ENCODE measurements around the gene APPBP2.
"Not testable (repeated sequence)": the region's sequence is repeated elsewhere in the genome, so short reads cannot be mapped to it uniquely, and the experiment has no call there.

Gene APPBP2

DNA sequence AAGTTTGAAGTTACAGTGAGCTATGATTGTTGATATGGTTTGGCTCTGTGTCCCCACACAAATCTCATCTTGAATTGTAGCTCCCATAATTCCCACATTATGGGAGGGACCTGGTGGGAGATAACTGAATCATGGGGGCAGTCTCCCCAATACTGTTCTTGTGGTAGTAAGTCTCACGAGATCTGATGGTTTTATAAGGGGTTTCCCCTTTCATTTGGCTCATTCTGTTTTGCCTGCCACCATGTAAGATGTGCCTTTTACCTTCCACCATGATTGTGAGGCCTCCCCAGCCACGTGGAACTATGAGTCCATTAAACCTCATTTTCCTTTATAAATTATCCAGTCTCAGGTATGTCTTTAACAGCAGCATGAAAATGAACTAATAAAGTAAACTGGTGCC, 35.4 kb downstream of the APPBP2 start:
- DNase-seq = not testable (repeated sequence)

DNA sequence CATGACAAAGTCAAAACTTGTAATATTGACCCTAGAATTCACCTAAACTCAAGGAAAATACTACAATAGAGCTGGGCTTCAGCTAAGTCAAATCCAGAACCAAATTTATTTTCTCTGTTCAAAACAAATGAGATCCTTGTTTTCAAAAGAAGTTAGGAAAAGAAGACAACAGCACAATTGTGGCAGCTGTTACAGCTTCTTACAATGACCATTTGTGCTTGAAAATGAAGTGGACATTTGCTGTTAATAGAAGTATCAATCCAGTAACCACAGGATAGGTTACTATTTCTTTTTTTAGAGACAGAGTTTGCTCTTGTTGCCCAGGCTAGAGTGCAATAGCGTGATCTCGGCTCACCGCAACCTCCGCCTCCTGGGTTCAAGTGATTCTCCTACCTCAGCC, 44.4 kb downstream of the APPBP2 start:
- no peak for DNase-seq

DNA sequence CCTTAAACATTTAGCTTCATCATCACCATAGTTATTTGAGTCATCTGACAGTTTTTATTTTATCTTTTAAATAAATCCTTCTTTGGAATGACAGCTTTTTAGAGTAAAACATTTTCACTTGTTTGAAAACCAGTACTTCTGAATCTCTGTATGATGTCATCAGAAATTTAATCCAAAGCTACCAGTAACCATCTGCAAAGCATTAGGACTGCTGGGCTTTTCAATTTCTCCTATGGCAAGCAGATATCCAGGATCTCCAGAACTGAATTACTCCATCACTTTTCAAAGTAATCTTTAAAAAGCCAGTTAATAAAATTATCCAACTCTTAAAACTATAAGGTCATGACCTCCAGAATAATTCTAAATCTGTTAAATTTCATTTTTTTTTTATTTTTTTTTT, 52.3 kb downstream of the APPBP2 start:
- DNase-seq = no peak

GRCh38 chr17:60472449-60472848, 53.6 kb downstream of the APPBP2 start:
- no peak for DNase-seq

GRCh38 chr17:60471451-60471850, 54.6 kb downstream of the APPBP2 start:
- DNase-seq = no peak

- DNase-seq = no peak
These were observed 57.7 kb downstream of the APPBP2 start for GRCh38 chr17:60468371-60468770.

DNA sequence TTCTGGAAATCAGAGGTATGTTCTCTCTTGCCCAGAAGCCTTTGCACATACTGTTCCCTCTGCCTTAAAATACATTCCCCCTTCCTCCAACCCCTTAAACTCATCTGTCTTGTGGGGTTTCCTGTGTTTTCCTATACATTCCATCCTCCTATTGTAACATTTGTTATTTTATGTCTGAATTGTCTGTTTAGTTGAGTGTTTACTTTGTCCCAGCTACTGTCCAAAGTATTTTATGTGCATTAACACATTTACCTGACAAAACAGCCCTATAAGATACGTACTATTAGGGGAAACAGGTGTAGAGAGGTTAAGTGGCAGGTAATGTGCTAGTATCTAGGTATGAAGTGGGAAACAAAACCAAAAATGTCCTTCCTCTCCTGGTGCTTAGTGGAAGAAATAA, 61.7 kb downstream of the APPBP2 start:
- no peak for DNase-seq

- no peak for DNase-seq
These were observed 62.7 kb downstream of the APPBP2 start for GRCh38 chr17:60463157-60463835.

- DNase-seq = no peak
These were observed 64.5 kb downstream of the APPBP2 start for GRCh38 chr17:60461584-60461983.

DNA sequence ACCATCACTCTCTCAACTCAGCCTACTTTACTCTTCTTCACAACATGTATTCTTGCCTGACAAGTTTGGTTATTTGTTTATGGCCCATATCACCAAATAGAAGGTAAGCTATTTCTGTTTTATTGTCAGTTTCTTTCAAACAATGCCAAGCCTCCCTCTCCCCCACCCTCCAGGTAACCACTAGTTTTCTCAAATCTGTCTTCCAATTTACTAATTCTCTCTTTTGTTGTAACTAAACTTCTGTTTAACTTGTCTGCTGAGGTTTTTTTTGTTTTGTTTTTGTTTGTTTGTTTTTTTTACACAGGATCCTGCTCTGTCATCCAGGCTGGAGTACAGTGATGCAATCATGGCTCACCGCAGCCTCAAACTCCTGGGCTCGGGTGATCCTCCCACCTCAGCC, 68.9 kb downstream of the APPBP2 start:
- no peak for DNase-seq

- DNase-seq = no peak
These were observed 70.7 kb downstream of the APPBP2 start for GRCh38 chr17:60455378-60455777.

DNA sequence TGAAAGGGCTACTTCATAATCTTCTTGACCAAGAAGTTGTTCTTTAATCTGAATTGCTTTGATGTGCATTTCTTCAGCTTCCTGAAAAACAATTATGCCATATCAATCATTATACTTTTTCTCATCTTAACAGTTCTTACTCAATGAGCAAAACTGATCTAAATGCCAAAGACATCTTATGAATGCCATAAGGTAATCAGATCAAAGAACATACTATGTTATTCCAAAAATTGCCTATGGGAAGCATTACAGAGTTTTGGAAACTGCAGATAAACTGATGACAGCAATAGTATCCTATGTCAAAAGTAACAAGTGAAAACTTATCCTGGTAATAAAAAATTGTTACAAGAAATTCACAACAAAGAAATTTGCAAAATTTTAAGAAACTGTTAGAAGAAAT, 74.1 kb downstream of the APPBP2 start:
- DNase-seq = no peak

GRCh38 chr17:60451071-60451470, 75.0 kb downstream of the APPBP2 start:
- no peak for DNase-seq

DNA sequence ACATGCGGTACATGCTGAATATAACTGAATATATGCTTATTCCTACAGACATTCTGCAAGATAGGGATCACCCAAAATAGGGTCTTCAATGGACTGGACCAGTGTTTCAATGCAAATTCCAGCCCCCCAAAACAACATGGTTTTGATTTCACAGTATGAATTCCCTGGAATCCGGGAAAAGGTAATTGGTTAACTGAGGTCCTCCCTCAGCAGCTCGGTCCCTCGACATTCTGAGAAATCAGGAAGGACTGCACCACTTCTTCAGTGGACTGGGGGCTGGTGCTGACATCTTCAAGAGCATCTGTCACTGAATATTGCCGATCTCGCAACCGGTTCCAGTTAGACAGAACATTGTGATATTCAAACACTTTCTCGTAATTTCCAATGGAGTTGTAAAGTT, 78.7 kb downstream of the APPBP2 start:
- DNase-seq = no peak

- no peak for DNase-seq
These were observed 80.9 kb downstream of the APPBP2 start for GRCh38 chr17:60445144-60445543.

DNA sequence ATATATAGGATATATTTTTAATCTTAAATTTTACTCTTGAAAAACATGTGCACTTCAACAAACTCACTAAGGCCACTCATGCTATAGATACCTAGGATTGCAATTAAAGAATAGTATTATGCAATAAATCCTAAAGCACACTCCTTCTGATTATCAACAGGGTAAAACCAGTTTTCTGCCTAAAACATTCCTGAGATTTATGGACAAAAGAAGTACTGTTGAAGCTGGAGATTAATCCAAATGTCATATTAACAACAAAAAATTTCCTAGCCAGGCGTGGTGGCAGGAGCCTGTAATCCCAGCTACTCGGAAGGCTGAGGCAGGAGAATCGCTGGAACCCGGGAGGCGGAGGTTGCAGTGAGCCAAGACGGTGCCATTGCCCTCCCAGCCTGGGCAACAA, 82.3 kb downstream of the APPBP2 start:
- no peak for DNase-seq

DNA sequence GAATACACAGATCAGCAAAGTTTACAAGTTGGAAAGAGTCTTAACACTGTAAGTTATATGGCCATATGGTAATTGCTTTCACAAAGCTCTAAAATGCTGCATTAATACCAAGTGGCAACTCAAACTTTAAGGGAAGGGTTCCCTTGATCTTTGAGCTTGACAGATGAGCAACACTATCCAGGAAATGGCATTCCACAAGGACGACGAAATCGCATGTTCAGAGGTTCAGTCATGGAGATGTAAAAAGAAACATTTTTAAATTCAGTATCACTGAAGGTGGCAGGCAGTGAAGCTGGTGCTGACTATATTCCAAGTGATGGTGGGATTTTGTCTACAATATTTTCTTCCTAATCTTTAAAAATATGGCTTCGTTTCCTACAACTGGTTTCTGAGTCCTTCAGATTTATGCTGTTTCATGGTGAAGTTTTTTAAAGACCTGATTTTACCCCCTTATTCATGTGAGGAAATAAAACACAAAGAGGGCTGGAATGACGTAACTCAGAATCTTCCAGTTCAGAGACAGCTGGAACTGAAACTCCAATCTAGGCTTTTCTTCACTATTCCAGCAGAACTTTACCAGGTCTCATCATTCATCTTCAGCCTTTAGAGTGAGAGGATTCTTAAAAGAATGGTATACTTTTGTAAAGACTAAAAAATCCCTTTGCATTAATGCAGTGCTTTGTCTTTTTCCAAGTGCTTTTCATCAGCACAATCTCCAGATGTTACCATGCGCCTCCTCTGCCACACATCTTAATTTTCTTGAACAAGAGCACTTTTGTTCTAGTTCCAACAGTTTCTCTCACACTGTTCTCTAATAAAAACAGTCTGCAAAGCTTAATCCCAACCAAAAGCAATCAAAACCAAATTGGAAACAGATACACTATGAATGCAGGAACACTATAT, 83.5 kb downstream of the APPBP2 start:
- no peak for DNase-seq

DNA sequence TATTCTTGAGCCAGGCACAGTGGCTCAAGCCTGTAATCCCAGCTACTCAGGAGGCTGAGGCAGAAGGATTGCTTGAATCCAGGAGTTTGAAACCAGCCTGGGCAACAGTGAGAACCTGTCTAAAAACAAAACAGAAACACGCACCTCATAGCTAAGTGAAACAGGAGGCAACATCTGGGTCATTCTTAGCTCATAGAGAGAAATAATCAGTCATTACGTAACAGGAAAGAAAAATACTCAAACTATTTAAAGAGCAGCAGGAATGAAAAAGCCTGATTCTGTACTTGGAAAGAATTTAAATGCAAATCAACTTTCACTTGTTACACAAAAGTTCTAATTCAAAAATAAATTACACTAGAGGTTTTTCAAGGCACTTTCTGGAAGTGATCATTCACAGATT, 86.5 kb downstream of the APPBP2 start:
- no peak for DNase-seq

DNA sequence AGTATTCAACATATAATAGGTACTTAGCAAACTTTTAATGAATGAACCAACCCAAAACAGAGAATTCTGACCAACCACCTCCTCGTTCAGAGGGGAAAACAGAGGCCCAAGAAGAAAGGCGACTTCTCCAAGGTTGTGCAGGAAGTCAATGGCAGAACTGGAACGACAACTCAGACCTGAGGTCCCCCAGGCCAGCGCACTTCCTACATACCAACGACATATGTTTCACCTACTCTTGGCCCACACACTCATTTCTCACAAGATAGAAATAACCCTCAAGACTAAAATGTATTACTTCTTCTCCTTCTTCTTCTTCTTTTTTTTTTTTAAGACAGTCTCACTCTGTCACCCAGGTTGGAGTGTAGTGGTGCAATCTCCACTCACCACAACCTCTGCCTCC, 89.4 kb downstream of the APPBP2 start:
- no peak for DNase-seq

DNA sequence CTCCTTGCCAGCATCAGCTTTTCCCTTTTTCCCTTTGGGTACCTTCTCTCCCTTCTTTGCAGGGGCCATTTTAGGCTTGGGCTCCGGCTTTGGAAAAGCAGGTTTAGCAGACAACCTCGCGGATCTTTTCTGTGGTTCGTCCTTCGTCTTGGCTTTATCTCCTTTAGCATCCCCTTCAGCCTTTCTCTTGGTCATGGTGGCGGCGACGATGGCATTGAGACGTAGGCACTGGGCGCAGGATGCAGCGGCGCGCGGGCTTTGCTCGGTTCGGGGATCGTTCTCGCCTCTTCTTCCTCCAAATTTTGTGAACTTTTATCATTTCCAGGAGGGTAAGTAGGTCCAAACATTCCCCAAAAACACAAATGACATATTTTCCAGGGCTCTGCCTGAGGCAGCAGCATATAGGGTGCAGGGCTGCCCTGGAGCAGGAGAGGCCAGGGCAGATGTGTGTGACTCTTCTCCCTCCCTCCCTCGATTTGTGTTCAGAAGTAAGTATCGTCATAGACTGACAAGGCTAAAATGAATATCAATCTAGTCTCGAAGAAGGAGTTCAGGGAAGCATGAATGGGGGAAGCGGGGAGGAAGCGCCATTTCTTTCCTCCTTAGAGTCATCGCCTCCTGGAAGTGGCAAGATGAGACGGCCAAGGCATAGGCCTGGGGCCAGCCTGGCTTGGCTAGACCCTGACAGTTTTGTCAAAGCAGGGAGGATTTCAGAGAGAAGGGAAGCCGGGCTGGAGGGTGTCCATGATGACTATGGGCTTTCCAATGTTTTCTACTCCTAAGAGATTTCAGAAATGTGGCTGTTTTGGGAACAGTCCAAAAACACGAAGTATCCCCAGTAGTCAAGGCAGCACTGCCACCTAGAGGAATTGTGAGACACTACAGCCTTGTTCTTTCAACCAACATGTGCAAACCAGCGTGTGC, 90.5 kb downstream of the APPBP2 start:
- DNase-seq = peak; percentile 55 to 76

GRCh38 chr17:60433021-60433997, 92.7 kb downstream of the APPBP2 start:
- DNase-seq = not testable (repeated sequence)

DNA sequence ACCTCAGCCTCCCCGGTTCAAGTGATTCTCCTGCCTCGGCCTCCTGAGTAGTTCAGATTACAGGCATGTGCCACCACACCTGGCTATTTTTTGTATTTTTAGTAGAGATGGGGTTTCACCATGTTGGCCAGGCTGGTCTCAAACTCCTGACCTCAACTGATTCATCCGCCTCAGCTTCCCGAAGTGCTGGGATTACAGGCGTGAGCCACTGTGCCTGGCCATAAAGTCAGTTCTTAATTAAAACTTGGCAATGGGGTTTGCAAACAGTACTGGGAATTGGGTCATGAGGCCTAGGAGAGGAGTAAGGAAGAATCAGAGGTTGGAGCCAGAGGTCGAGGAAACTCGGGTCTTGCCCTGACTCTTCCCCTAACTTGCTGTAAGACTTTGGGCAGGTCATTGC, 95.5 kb downstream of the APPBP2 start:
- DNase-seq = not testable (repeated sequence)
